Endothelial cell (in vitro differentiated cells): ENCODE data around the gene ZFHX3. TPM values are rescaled to one million over a fixed set of nuclear protein-coding genes. Genes with fewer than 3 reads are reported as not detected.
A peak's percentile ranks its signal among the peaks of the same experiment; 100 is the strongest.

Experiments used
- DNase-seq: peaks from one replicate; pipeline ENCODE4 v3.0.0; 2021; ENCODE audit warnings: low spot score
- H3K27ac Mint-ChIP-seq: one replicate; pipeline ENCODE4 v1.8.0; 2021; ENCODE audit warnings: mixed read lengths, inconsistent platforms; ENCODE audit not compliant: unreplicated experiment
- H3K27me3 Mint-ChIP-seq: one replicate; pipeline ENCODE4 v1.8.0; 2021; ENCODE audit warnings: mild to moderate bottlenecking, moderate library complexity, mixed read lengths, inconsistent platforms; ENCODE audit not compliant: unreplicated experiment
- H3K36me3 Mint-ChIP-seq: one replicate; pipeline ENCODE4 v1.8.0; 2021; ENCODE audit warnings: mild to moderate bottlenecking, low read depth, mixed read lengths, inconsistent platforms; ENCODE audit not compliant: unreplicated experiment
- H3K4me1 Mint-ChIP-seq: one replicate; pipeline ENCODE4 v1.8.0; 2021; ENCODE audit warnings: mild to moderate bottlenecking, mixed read lengths, inconsistent platforms; ENCODE audit not compliant: unreplicated experiment
- H3K4me3 Mint-ChIP-seq: one replicate; pipeline ENCODE4 v1.8.0; 2021; ENCODE audit warnings: mild to moderate bottlenecking, mixed read lengths, inconsistent platforms; ENCODE audit not compliant: unreplicated experiment
- H3K9me3 Mint-ChIP-seq: one replicate; pipeline ENCODE4 v1.8.0; 2021; ENCODE audit warnings: mixed read lengths, inconsistent platforms; ENCODE audit not compliant: unreplicated experiment
- total RNA-seq: library from RNA; stranded (reverse); fragmentation: NEBNext Ultra II Directional; extraction: Animal tissue kit (Norgen Biotek cat#: 25700); gene quantifications from one replicate; pipeline ENCODE4 v1.2.1, GENCODE V29; 2021; ENCODE audit not compliant: unreplicated experiment
- TF ChIP-seq, protein P1 (sequence below): fragments of 200-600 bp; sonication (generic); IDR thresholded peaks from one replicate; pipeline ENCODE4 v1.5.0; 2021; ENCODE audit warnings: antibody characterized with exemption; ENCODE audit not compliant: unreplicated experiment

Gene ZFHX3
- total RNA-seq, 1 donor from 2014 or later: 17.7 TPM

GRCh38 chr16:72961115-72961832, 86.7 kb downstream of the ZFHX3 start:
- H3K4me3 Mint-ChIP-seq: no peak overlapping the region
- peaks cover 37% of the 10 kb centered on the region for H3K36me3 Mint-ChIP-seq
- H3K4me1 Mint-ChIP-seq: peaks cover 7% of the 10 kb centered on the region
- TF ChIP-seq, protein P1, sequence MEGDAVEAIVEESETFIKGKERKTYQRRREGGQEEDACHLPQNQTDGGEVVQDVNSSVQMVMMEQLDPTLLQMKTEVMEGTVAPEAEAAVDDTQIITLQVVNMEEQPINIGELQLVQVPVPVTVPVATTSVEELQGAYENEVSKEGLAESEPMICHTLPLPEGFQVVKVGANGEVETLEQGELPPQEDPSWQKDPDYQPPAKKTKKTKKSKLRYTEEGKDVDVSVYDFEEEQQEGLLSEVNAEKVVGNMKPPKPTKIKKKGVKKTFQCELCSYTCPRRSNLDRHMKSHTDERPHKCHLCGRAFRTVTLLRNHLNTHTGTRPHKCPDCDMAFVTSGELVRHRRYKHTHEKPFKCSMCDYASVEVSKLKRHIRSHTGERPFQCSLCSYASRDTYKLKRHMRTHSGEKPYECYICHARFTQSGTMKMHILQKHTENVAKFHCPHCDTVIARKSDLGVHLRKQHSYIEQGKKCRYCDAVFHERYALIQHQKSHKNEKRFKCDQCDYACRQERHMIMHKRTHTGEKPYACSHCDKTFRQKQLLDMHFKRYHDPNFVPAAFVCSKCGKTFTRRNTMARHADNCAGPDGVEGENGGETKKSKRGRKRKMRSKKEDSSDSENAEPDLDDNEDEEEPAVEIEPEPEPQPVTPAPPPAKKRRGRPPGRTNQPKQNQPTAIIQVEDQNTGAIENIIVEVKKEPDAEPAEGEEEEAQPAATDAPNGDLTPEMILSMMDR: no peak
- no peak for DNase-seq
- H3K27me3 Mint-ChIP-seq: peaks cover 8% of the 10 kb centered on the region
- H3K27ac Mint-ChIP-seq: no peak overlapping the region
- no peaks in the 10 kb centered on the region for H3K9me3 Mint-ChIP-seq

GRCh38 chr16:72960101-72960500, 87.8 kb downstream of the ZFHX3 start:
- H3K9me3 Mint-ChIP-seq: no peaks in the 10 kb centered on the region
- H3K36me3 Mint-ChIP-seq: peaks cover 39% of the 10 kb centered on the region
- TF ChIP-seq, protein P1: no peak
- H3K27ac Mint-ChIP-seq: no peak overlapping the region
- no peak for DNase-seq
- peaks cover 8% of the 10 kb centered on the region for H3K27me3 Mint-ChIP-seq
- no peak overlapping the region for H3K4me3 Mint-ChIP-seq
- H3K4me1 Mint-ChIP-seq: peaks cover 7% of the 10 kb centered on the region

DNA sequence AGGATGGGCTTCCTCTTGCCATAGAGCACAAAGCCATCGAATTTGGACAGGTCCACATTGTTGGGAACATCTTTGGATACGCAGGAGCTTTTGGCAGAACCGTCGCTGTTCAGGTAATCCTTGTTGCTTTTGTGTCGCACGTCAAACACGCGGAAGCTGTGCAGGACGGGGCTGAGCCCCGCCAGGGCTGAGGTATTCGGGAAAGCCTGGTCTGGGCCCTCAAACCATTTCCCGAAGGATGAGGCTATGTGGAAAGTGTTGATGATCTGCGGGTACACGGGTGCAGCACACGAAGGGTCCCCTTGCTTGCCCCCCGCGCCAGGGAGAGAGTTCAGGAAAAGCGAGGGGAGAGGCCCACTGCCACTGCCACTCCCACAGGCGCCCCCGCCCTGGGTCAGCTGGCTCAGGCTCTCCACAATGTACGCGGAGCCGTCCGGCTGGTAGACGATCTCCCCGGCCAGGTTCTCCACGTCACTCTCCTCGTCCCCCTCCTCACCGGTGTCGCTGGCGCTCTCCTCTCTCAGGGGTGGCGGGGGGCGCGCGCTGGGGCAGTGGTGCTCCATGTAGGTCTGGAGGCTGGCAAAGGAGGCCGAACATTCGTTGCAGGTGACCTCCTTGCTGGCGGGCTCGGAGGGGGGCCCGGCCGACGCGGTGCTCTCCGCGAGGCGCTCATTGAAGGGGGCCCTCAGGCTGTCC, 88.5 kb downstream of the ZFHX3 start:
- Mint-ChIP-seq H3K27ac (no peak overlapping the region), H3K9me3 (no peaks in the 10 kb centered on the region), H3K36me3 (peaks cover 39% of the 10 kb centered on the region), H3K27me3 (peaks cover 8% of the 10 kb centered on the region), H3K4me1 (peaks cover 7% of the 10 kb centered on the region), H3K4me3 (peak overlapping the region; percentile 47)
- TF ChIP-seq, protein P1: no peak
- DNase-seq: no peak

DNA sequence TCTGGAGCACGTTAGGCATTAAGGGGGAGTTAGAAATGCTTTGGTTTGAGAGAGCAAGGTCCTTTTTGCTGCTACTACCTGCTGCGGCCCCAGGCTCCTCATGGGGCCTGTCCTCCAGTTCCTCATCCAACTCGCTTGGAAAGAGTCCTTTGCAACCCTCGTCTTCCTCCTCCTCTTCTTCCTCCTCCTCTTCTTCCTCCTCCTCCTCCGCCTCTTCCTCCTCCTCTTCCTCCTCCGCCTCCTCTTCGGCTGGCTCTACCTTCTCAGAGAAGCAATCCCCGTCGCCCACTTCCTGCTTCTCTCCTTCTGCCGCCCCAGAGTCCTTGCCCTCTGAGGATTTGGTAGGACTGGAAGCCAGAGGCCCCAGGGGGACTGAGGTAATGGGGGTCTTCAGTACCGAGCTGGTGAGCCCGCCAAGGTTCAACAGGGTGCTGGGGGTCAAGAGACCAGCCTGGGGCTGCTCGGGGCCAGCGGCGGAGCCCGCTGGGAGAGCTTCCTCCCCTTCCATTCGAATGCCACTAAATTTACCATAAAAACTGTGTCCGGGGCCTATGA, 89.3 kb downstream of the ZFHX3 start:
- Mint-ChIP-seq H3K36me3 (peaks cover 39% of the 10 kb centered on the region), H3K9me3 (no peaks in the 10 kb centered on the region), H3K27ac (no peak overlapping the region), H3K4me3 (peak overlapping the region; percentile 47), H3K27me3 (peaks cover 8% of the 10 kb centered on the region), H3K4me1 (peaks cover 1% of the 10 kb centered on the region)
- DNase-seq: no peak
- TF ChIP-seq, protein P1: no peak
